Neuronal stem cell (in vitro differentiated cells): ENCODE results near the gene PLPPR1.

ENCODE experiments used
- DNase-seq: peaks from one replicate; pipeline ENCODE4 v3.0.0-alpha.2; 2013; ENCODE audit warnings: low spot score
- H2AFZ ChIP-seq: one replicate; pipeline ENCODE4 v1.6.1; 2013; ENCODE audit warnings: mild to moderate bottlenecking, low read length, inconsistent platforms
- H2AK5ac ChIP-seq: 2 replicates; pipeline ENCODE4 v1.6.1; 2013; ENCODE audit warnings: low read depth, mild to moderate bottlenecking, inconsistent platforms, low read length, moderate library complexity, mixed read lengths
- H2BK120ac ChIP-seq: 2 replicates; pipeline ENCODE4 v1.6.1; 2013; ENCODE audit warnings: low read depth, mild to moderate bottlenecking, inconsistent platforms, low read length, moderate library complexity, mixed read lengths
- H2BK12ac ChIP-seq: one replicate; pipeline ENCODE4 v1.6.1; 2013; ENCODE audit warnings: low read length, inconsistent platforms
- H2BK15ac ChIP-seq: 2 replicates; pipeline ENCODE4 v1.6.1; 2013; ENCODE audit warnings: mild to moderate bottlenecking, low read length, inconsistent platforms, mixed read lengths
- H2BK5ac ChIP-seq: one replicate; pipeline ENCODE4 v1.6.1; 2013; ENCODE audit warnings: inconsistent platforms, mild to moderate bottlenecking, low read length, moderate library complexity
- H3K14ac ChIP-seq: one replicate; pipeline ENCODE4 v1.6.1; 2013; ENCODE audit warnings: low read length, inconsistent platforms
- H3K18ac ChIP-seq: 2 replicates; pipeline ENCODE4 v1.6.1; 2013; ENCODE audit warnings: low read length, inconsistent platforms
- H3K23ac ChIP-seq: 2 replicates; pipeline ENCODE4 v1.6.1; 2013; ENCODE audit warnings: low read depth, mild to moderate bottlenecking, mixed read lengths, low read length, inconsistent platforms; ENCODE audit not compliant: poor library complexity
- H3K27ac ChIP-seq: replicated peaks from 3 replicates; pipeline ENCODE4 v1.5.1; 2013; ENCODE audit warnings: low read length, inconsistent platforms
- H3K27me3 ChIP-seq, 3 experiments: 2 replicates each; pipeline ENCODE4 v1.6.1; 2013; ENCODE audit warnings: low read length in 3 of 3, mild to moderate bottlenecking in 2 of 3, inconsistent platforms in 1 of 3, low read depth in 1 of 3, mixed read lengths in 1 of 3, moderate library complexity in 1 of 3; ENCODE audit not compliant: control insufficient read depth in 3 of 3, insufficient read depth in 3 of 3
- H3K36me3 ChIP-seq, 2 donors: replicated peaks in 1 of 2; 2 replicates each; pipeline ENCODE4 v1.6.1; 2013; ENCODE audit warnings: low read length in 2 of 2; ENCODE audit not compliant: control insufficient read depth in 2 of 2, insufficient read depth in 2 of 2
- H3K4ac ChIP-seq: 2 replicates; pipeline ENCODE4 v1.6.1; 2013; ENCODE audit warnings: inconsistent platforms, mild to moderate bottlenecking, low read length, moderate library complexity
- H3K4me1 ChIP-seq, 2 donors: 1 replicate in 1 of 2; 2 replicates in 1 of 2; pipeline ENCODE4 v1.6.1; 2013; ENCODE audit warnings: low read length in 2 of 2, low read depth in 1 of 2; ENCODE audit not compliant: control insufficient read depth in 2 of 2, insufficient read depth in 1 of 2
- H3K4me2 ChIP-seq: one replicate; pipeline ENCODE4 v1.6.1; 2013; ENCODE audit warnings: mild to moderate bottlenecking, low read length, inconsistent platforms; ENCODE audit not compliant: insufficient read depth, poor library complexity, severe bottlenecking
- H3K4me3 ChIP-seq, 2 donors: 2 replicates each; pipeline ENCODE4 v1.5.1; 2013; ENCODE audit warnings: low read length in 2 of 2, mild to moderate bottlenecking in 2 of 2, inconsistent platforms in 1 of 2, moderate library complexity in 1 of 2
- H3K79me1 ChIP-seq: one replicate; pipeline ENCODE4 v1.6.1; 2013; ENCODE audit warnings: low read depth, mild to moderate bottlenecking, inconsistent platforms, low read length, moderate library complexity
- H3K9ac ChIP-seq: one replicate; pipeline ENCODE4 v1.6.1; 2013; ENCODE audit warnings: mild to moderate bottlenecking, low read depth, low read length, inconsistent platforms; ENCODE audit not compliant: poor library complexity
- H3K9me3 ChIP-seq, 2 donors: replicated peaks in 1 of 2; 2 replicates each; pipeline versions ENCODE3 to v1.6.1; 2013; ENCODE audit warnings: low read length in 2 of 2, mild to moderate bottlenecking in 2 of 2, inconsistent platforms in 1 of 2, low read depth in 1 of 2, mixed read lengths in 1 of 2, moderate library complexity in 1 of 2; ENCODE audit not compliant: control insufficient read depth in 2 of 2, insufficient read depth in 1 of 2
- H4K8ac ChIP-seq: one replicate; pipeline ENCODE4 v1.6.1; 2013; ENCODE audit warnings: low read depth, mild to moderate bottlenecking, inconsistent platforms, low read length, moderate library complexity
- H4K91ac ChIP-seq: one replicate; pipeline ENCODE4 v1.6.1; 2013; ENCODE audit warnings: low read length, low read depth, mild to moderate bottlenecking, inconsistent platforms; ENCODE audit not compliant: poor library complexity
- WGBS, 2 donors: extraction: QIAGEN DNeasy Blood & Tissue Kit; methylation state at CpG; one replicate each; pipeline ENCODE4 v1.1.7; 2013; ENCODE audit warnings: missing lambda C conversion rate in 2 of 2, mixed read lengths in 1 of 2; ENCODE audit not compliant: insufficient read length in 2 of 2, insufficient replicate concordance in 1 of 2; ENCODE audit errors: extremely low coverage in 2 of 2; 5-methylcytosine and 5-hydroxymethylcytosine counted together

Gene PLPPR1

GRCh38 chr9:101342595-101342994 is 314.1 kb downstream of the PLPPR1 start:
- H3K4me1 ChIP-seq: peaks cover 0 to 2% of the 10 kb centered on the region in 2 donors
- H3K18ac ChIP-seq: no peak overlapping the region
- peaks cover 0 to 4% (median 0%) of the 10 kb centered on the region in 3 experiments for H3K27me3 ChIP-seq
- H4K91ac ChIP-seq: no peak overlapping the region
- H3K9ac ChIP-seq: no peak overlapping the region
- no peak overlapping the region for H3K4me3 ChIP-seq
- no peaks in the 10 kb centered on the region for H3K79me1 ChIP-seq
- no peak overlapping the region for H2BK5ac ChIP-seq
- no peak for DNase-seq
- H3K14ac ChIP-seq: no peak overlapping the region
- no peak overlapping the region for H2BK12ac ChIP-seq
- no peak overlapping the region for H3K23ac ChIP-seq
- no peak overlapping the region for H2BK15ac ChIP-seq
- no peaks in the 10 kb centered on the region for H3K36me3 ChIP-seq
- H2AFZ ChIP-seq: no peak overlapping the region
- peaks cover 0 to 2% of the 10 kb centered on the region in 2 donors for H3K9me3 ChIP-seq
- H3K27ac ChIP-seq: no peak overlapping the region
- no CpG with 5 or more reads among the region's 1 CpG for WGBS, 2 donors
- H4K8ac ChIP-seq: no peak overlapping the region
- no peak overlapping the region for H3K4ac ChIP-seq
- H2AK5ac ChIP-seq: no peak overlapping the region
- H2BK120ac ChIP-seq: no peak overlapping the region
- no peak overlapping the region for H3K4me2 ChIP-seq

- Histone ChIP-seq H2BK12ac (no peak overlapping the region), H3K9ac (no peak overlapping the region), H3K4me1 (peaks cover 0 to 5% of the 10 kb centered on the region in 2 donors), H3K36me3 (no peaks in the 10 kb centered on the region), H4K91ac (no peak overlapping the region), H3K4me2 (no peak overlapping the region), H3K4me3 (no peak overlapping the region), H2BK5ac (no peak overlapping the region), H3K27ac (no peak overlapping the region), H3K79me1 (no peaks in the 10 kb centered on the region), H3K18ac (no peak overlapping the region), H3K23ac (no peak overlapping the region), H2AK5ac (no peak overlapping the region), H2BK15ac (no peak overlapping the region), H3K4ac (no peak overlapping the region), H2BK120ac (no peak overlapping the region), H3K27me3 (peaks cover 0 to 12% (median 0%) of the 10 kb centered on the region in 3 experiments), H3K14ac (no peak overlapping the region), H2AFZ (no peak overlapping the region), H4K8ac (no peak overlapping the region), H3K9me3 (no peaks in the 10 kb centered on the region)
- no CpG with 5 or more reads among the region's 1 CpG for WGBS, 2 donors
- DNase-seq: no peak
Observed at GRCh38 chr9:101350285-101350684, 321.8 kb downstream of the PLPPR1 start.

- Histone ChIP-seq H3K27ac (no peak overlapping the region), H3K4me2 (no peak overlapping the region), H3K36me3 (no peaks in the 10 kb centered on the region), H3K9me3 (no peaks in the 10 kb centered on the region), H3K9ac (no peak overlapping the region), H3K79me1 (no peaks in the 10 kb centered on the region), H3K4ac (no peak overlapping the region), H4K8ac (no peak overlapping the region), H3K14ac (no peak overlapping the region), H2AFZ (no peak overlapping the region), H2AK5ac (no peak overlapping the region), H4K91ac (no peak overlapping the region), H2BK15ac (no peak overlapping the region), H3K4me1 (no peaks in the 10 kb centered on the region), H2BK5ac (no peak overlapping the region), H2BK12ac (no peak overlapping the region), H3K23ac (no peak overlapping the region), H3K18ac (no peak overlapping the region), H2BK120ac (no peak overlapping the region), H3K27me3 (peaks cover 0 to 5% (median 0%) of the 10 kb centered on the region in 3 experiments), H3K4me3 (no peak overlapping the region)
- WGBS, 2 donors: no CpG with 5 or more reads among the region's 6 CpGs
- DNase-seq: no peak
Observed at GRCh38 chr9:101352892-101353463, 324.5 kb downstream of the PLPPR1 start.

GRCh38 chr9:101353683-101354082 is 325.2 kb downstream of the PLPPR1 start:
- Histone ChIP-seq H3K4me3 (no peak overlapping the region), H3K23ac (no peak overlapping the region)

More at GRCh38 chr9:101353683-101354082, 325.2 kb downstream of the PLPPR1 start:
- H3K27ac ChIP-seq: no peak overlapping the region
- no peak overlapping the region for H2AFZ ChIP-seq
- no peak overlapping the region for H2BK15ac ChIP-seq
- H3K79me1 ChIP-seq: no peaks in the 10 kb centered on the region
- peaks cover 0 to 4% (median 0%) of the 10 kb centered on the region in 3 experiments for H3K27me3 ChIP-seq
- no peak overlapping the region for H3K4me2 ChIP-seq
- no peak overlapping the region for H4K91ac ChIP-seq
- no peak overlapping the region for H2BK120ac ChIP-seq
- H3K18ac ChIP-seq: no peak overlapping the region
- WGBS, 2 donors: no CpG with 5 or more reads among the region's 2 CpGs
- H3K9me3 ChIP-seq: no peaks in the 10 kb centered on the region
- H2BK12ac ChIP-seq: no peak overlapping the region
- H3K36me3 ChIP-seq: no peaks in the 10 kb centered on the region
- H2BK5ac ChIP-seq: no peak overlapping the region
- H3K9ac ChIP-seq: no peak overlapping the region
- no peaks in the 10 kb centered on the region for H3K4me1 ChIP-seq
- H2AK5ac ChIP-seq: no peak overlapping the region
- no peak overlapping the region for H3K4ac ChIP-seq
- no peak overlapping the region for H3K14ac ChIP-seq
- H4K8ac ChIP-seq: no peak overlapping the region
- DNase-seq: no peak
